Liver (tissue), 3 donors: ENCODE data around the gene TSPAN7.

Experiments used
- CTCF ChIP-seq: fragments of 150-350 bp; IDR thresholded peaks from 2 replicates; pipeline ENCODE4 v1.5.1; 2017; ENCODE audit warnings: improper control_type of control experiment, low read depth, low read length; ENCODE audit not compliant: missing input control
- EGR1 ChIP-seq, 2 donors: IDR thresholded peaks; 2 replicates each; pipeline ENCODE4 v1.6.1; 2016 to 2018; ENCODE audit warnings: antibody characterized with exemption in 2 of 2, low read depth in 2 of 2
- GABPA ChIP-seq, 2 donors: IDR thresholded peaks in 1 of 2; conservative IDR thresholded peaks in 1 of 2; 2 replicates each; pipeline ENCODE4 v1.6.1; 2016; ENCODE audit warnings: antibody characterized with exemption in 2 of 2, mild to moderate bottlenecking in 1 of 2, moderate library complexity in 1 of 2
- JUND ChIP-seq, 2 donors: IDR thresholded peaks; 2 replicates each; pipeline ENCODE4 v1.6.1; 2016; ENCODE audit warnings: antibody characterized with exemption in 2 of 2
- REST ChIP-seq: IDR thresholded peaks from 2 replicates; pipeline ENCODE4 v1.6.1; 2016; ENCODE audit warnings: antibody characterized with exemption, mild to moderate bottlenecking
- RXRA ChIP-seq, 2 donors: IDR thresholded peaks; 2 replicates each; pipeline ENCODE4 v1.6.1; 2017 to 2018; ENCODE audit warnings: antibody characterized with exemption in 2 of 2, mild to moderate bottlenecking in 1 of 2
- SP1 ChIP-seq: IDR thresholded peaks from 2 replicates; pipeline ENCODE4 v1.6.1; 2018; ENCODE audit warnings: antibody characterized with exemption, mild to moderate bottlenecking
- YY1 ChIP-seq: IDR thresholded peaks from 2 replicates; pipeline ENCODE4 v1.6.1; 2016; ENCODE audit warnings: antibody characterized with exemption, mild to moderate bottlenecking
- donor health status: healthy.
- donor health status: healthy.

DNA sequence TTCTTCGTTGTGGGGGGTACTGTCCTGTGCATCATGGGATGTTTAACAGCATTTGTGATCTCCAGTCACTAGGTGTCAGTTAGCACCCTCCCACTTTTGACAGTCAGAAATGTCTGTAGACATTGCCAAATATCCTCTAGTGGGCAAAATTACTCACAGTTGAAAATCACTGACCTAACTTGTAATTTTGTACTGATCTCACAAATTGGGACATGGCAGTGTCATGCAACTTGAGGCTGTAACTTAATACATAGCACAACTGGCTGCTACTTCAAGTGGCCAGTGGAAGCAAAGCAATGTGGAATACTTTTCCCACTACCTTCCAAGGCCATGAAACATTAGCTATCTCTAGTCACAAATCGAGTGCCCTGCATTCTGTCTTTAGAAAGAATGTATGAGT, 23.2 kb upstream of the TSPAN7 start:
- TF ChIP-seq CTCF (no peak), YY1 (no peak), GABPA (IDR thresholded peaks at IDR 0.05 in 1 of 2, conservative IDR thresholded peaks at IDR 0.05 in 1 of 2) (no peak), REST (no peak), SP1 (no peak), RXRA (IDR thresholded peaks at IDR 0.05) (no peak), JUND (IDR thresholded peaks at IDR 0.05) (no peak), EGR1 (IDR thresholded peaks at IDR 0.05; ENCODE audit: low read depth in 2 of 2) (no peak)
